Measurements from ENCODE around the gene NFE2L2.

NFE2L2 gene

GRCh38 chr2:177263451-177264208 lies 897 bp downstream of the NFE2L2 start:
- TF ChIP-seq EZH2 (IDR thresholded peaks at IDR 0.05) (no peak), FOXP2 (optimal IDR thresholded peaks at IDR 0.05; ENCODE audit: control extremely low read depth, extremely low read length, insufficient read depth) (peak; percentile 94), POLR2AphosphoS5 (IDR thresholded peaks at IDR 0.05; ENCODE audit: borderline replicate concordance, low read depth, low read length) (peak; percentile 63)
- H3K4me3 ChIP-seq: peak overlapping the region; percentile 91
- no peaks in the 10 kb centered on the region; the same call in 1 of the 2 replicates for H3K9me3 ChIP-seq (ENCODE audit: low read depth, low read length)
- peak; percentile 78 for DNase-seq (ENCODE audit: low read depth, low spot score)
- H3K27ac ChIP-seq: peak overlapping the region; percentile 98
- H3K36me3 ChIP-seq (ENCODE audit: insufficient read depth, low read length): peaks cover 20% of the 10 kb centered on the region
- H3K9ac ChIP-seq (ENCODE audit: insufficient read length): peak overlapping the region; percentile 98

- Histone ChIP-seq H3K4me3 (peak overlapping the region; percentile 91), H3K9ac (ENCODE audit: insufficient read length) (peak overlapping the region; percentile 98), H3K9me3 (ENCODE audit: low read depth, low read length) (peaks cover 3% of the 10 kb centered on the region; the same call in 1 of the 2 replicates), H3K36me3 (ENCODE audit: insufficient read depth, low read length) (peaks cover 26% of the 10 kb centered on the region), H3K27ac (peak overlapping the region; percentile 98)
- DNase-seq (ENCODE audit: low read depth, low spot score): no peak
- TF ChIP-seq FOXP2 (optimal IDR thresholded peaks at IDR 0.05; ENCODE audit: control extremely low read depth, extremely low read length, insufficient read depth): no peak
- no peak for TF ChIP-seq POLR2AphosphoS5 (IDR thresholded peaks at IDR 0.05; ENCODE audit: borderline replicate concordance, low read depth, low read length)
- no peak for TF ChIP-seq EZH2 (IDR thresholded peaks at IDR 0.05)
Measured at GRCh38 chr2:177262958-177263450, 1.5 kb downstream of the NFE2L2 start.

- Histone ChIP-seq H3K4me3 (peak overlapping the region; percentile 91), H3K9me3 (ENCODE audit: low read depth, low read length) (peaks cover 5% of the 10 kb centered on the region; the same call in 1 of the 2 replicates), H3K27ac (peak overlapping the region; percentile 98; the same call in 1 of the 2 replicates), H3K9ac (ENCODE audit: insufficient read length) (peak overlapping the region; percentile 98), H3K36me3 (ENCODE audit: insufficient read depth, low read length) (peaks cover 34% of the 10 kb centered on the region)
- TF ChIP-seq POLR2AphosphoS5 (IDR thresholded peaks at IDR 0.05; ENCODE audit: borderline replicate concordance, low read depth, low read length): no peak
- no peak for TF ChIP-seq EZH2 (IDR thresholded peaks at IDR 0.05)
- TF ChIP-seq FOXP2 (optimal IDR thresholded peaks at IDR 0.05; ENCODE audit: control extremely low read depth, extremely low read length, insufficient read depth): no peak
- no peak for DNase-seq (ENCODE audit: low read depth, low spot score)
Measured at GRCh38 chr2:177262092-177262491, 2.4 kb downstream of the NFE2L2 start.

- TF ChIP-seq EZH2 (IDR thresholded peaks at IDR 0.05) (no peak), FOXP2 (optimal IDR thresholded peaks at IDR 0.05; ENCODE audit: control extremely low read depth, extremely low read length, insufficient read depth) (no peak), POLR2AphosphoS5 (IDR thresholded peaks at IDR 0.05; ENCODE audit: borderline replicate concordance, low read depth, low read length) (no peak)
Measured at GRCh38 chr2:177261116-177262060, 3.1 kb downstream of the NFE2L2 start.

GRCh38 chr2:177260379-177260778 lies 4.1 kb downstream of the NFE2L2 start:
- Histone ChIP-seq H3K36me3 (ENCODE audit: insufficient read depth, low read length) (peaks cover 38% of the 10 kb centered on the region), H3K27ac (no peak overlapping the region), H3K9ac (ENCODE audit: insufficient read length) (no peak overlapping the region), H3K4me3 (no peak overlapping the region), H3K9me3 (ENCODE audit: low read depth, low read length) (peaks cover 8% of the 10 kb centered on the region; the same call in 1 of the 2 replicates)
- DNase-seq (ENCODE audit: low read depth, low spot score): no peak
- TF ChIP-seq POLR2AphosphoS5 (IDR thresholded peaks at IDR 0.05; ENCODE audit: borderline replicate concordance, low read depth, low read length): no peak
- no peak for TF ChIP-seq FOXP2 (optimal IDR thresholded peaks at IDR 0.05; ENCODE audit: control extremely low read depth, extremely low read length, insufficient read depth)
- TF ChIP-seq EZH2 (IDR thresholded peaks at IDR 0.05): no peak

More at GRCh38 chr2:177261116-177262060, 3.1 kb downstream of the NFE2L2 start:
- Histone ChIP-seq H3K27ac (peak overlapping the region; percentile 34; the same call in 1 of the 2 replicates), H3K9ac (ENCODE audit: insufficient read length) (peak overlapping the region; percentile 98), H3K4me3 (peak overlapping the region; percentile 91), H3K36me3 (ENCODE audit: insufficient read depth, low read length) (peaks cover 38% of the 10 kb centered on the region), H3K9me3 (ENCODE audit: low read depth, low read length) (peaks cover 5% of the 10 kb centered on the region; the same call in 1 of the 2 replicates)
- no peak for DNase-seq (ENCODE audit: low read depth, low spot score)

- TF ChIP-seq EZH2 (IDR thresholded peaks at IDR 0.05) (no peak), POLR2AphosphoS5 (IDR thresholded peaks at IDR 0.05; ENCODE audit: borderline replicate concordance, low read depth, low read length) (no peak), FOXP2 (optimal IDR thresholded peaks at IDR 0.05; ENCODE audit: control extremely low read depth, extremely low read length, insufficient read depth) (no peak)
- H3K36me3 ChIP-seq (ENCODE audit: insufficient read depth, low read length): peaks cover 61% of the 10 kb centered on the region
- H3K4me3 ChIP-seq: no peak overlapping the region
- DNase-seq (ENCODE audit: low read depth, low spot score): no peak
- no peak overlapping the region for H3K27ac ChIP-seq
- no peak overlapping the region for H3K9ac ChIP-seq (ENCODE audit: insufficient read length)
- peaks cover 8% of the 10 kb centered on the region; the same call in 1 of the 2 replicates for H3K9me3 ChIP-seq (ENCODE audit: low read depth, low read length)
Measured at GRCh38 chr2:177258059-177258458, 6.5 kb downstream of the NFE2L2 start.

GRCh38 chr2:177257471-177257870 lies 7.1 kb downstream of the NFE2L2 start:
- Histone ChIP-seq H3K27ac (no peak overlapping the region), H3K4me3 (no peak overlapping the region), H3K9me3 (ENCODE audit: low read depth, low read length) (peaks cover 8% of the 10 kb centered on the region; the same call in 1 of the 2 replicates), H3K9ac (ENCODE audit: insufficient read length) (no peak overlapping the region), H3K36me3 (ENCODE audit: insufficient read depth, low read length) (peaks cover 66% of the 10 kb centered on the region)
- TF ChIP-seq FOXP2 (optimal IDR thresholded peaks at IDR 0.05; ENCODE audit: control extremely low read depth, extremely low read length, insufficient read depth) (no peak), POLR2AphosphoS5 (IDR thresholded peaks at IDR 0.05; ENCODE audit: borderline replicate concordance, low read depth, low read length) (no peak), EZH2 (IDR thresholded peaks at IDR 0.05) (no peak)
- DNase-seq (ENCODE audit: low read depth, low spot score): no peak

Data from SK-N-MC (cell line).